WTC11 (cell line): ENCODE data around the gene KCNIP4.

Experiments used
- CTCF ChIP-seq: fragments of 200-600 bp; IDR thresholded peaks from 2 replicates; pipeline ENCODE4 v1.8.0; 2022; ENCODE audit warnings: antibody characterized with exemption
- ESRRA ChIP-seq: sonication (generic); formaldehyde crosslinking; IDR thresholded peaks from 2 replicates; pipeline ENCODE4 v1.8.1; 2022; ENCODE audit warnings: mild to moderate bottlenecking, missing genetic modification reagents, borderline replicate concordance
- IRF2 ChIP-seq: sonication (generic); formaldehyde crosslinking; IDR thresholded peaks from 2 replicates; pipeline ENCODE4 v1.8.0; 2022; ENCODE audit warnings: low read depth, missing genetic modification reagents, borderline replicate concordance

GRCh38 chr4:21849077-21849476 lies 99.5 kb downstream of the KCNIP4 start:
- TF ChIP-seq CTCF (no peak), ESRRA (no peak), IRF2 (no peak)
